WTC11 (cell line): ENCODE results near the gene RASAL2. TPM values are rescaled to one million over a fixed set of nuclear protein-coding genes. Genes with fewer than 3 reads are reported as not detected.
A peak's percentile ranks its signal among the peaks of the same experiment; 100 is the strongest.

Source experiments
- ATAC-seq: fragments of 200-7000 bp; cut with Tn5 transposase; 2 replicates; pipeline ENCODE4 v1.10.0; 2021; ENCODE audit warnings: mild to moderate bottlenecking, moderate library complexity
- CTCF ChIA-PET: fragments of 300-600 bp; sonication (Branson Sonifier 250); formaldehyde crosslinking; loops from one replicate; lab custom pipeline; 2021; ENCODE audit warnings: antibody characterized with exemption; lab: Charles Lee
- POLR2A ChIA-PET: fragments of 350-600 bp; sonication (Branson Sonifier 250); formaldehyde crosslinking; loops from one replicate; lab custom pipeline; 2021; ENCODE audit warnings: antibody characterized with exemption; lab: Charles Lee
- DNase-seq: peaks from one replicate; pipeline ENCODE4 v3.0.0; 2021; ENCODE audit warnings: low spot score
- H3K27ac Mint-ChIP-seq: 2 replicates; pipeline ENCODE4 v1.8.0; 2021; ENCODE audit warnings: mixed read lengths
- H3K27me3 Mint-ChIP-seq: 2 replicates; pipeline ENCODE4 v1.8.0; 2021; ENCODE audit warnings: low read depth, mild to moderate bottlenecking, moderate library complexity, mixed read lengths
- H3K36me3 Mint-ChIP-seq: 2 replicates; pipeline ENCODE4 v1.8.0; 2021; ENCODE audit warnings: mixed read lengths
- H3K4me1 Mint-ChIP-seq: 2 replicates; pipeline ENCODE4 v1.8.0; 2022; ENCODE audit warnings: mixed read lengths
- H3K4me3 Mint-ChIP-seq: 2 replicates; pipeline ENCODE4 v1.8.0; 2021; ENCODE audit warnings: mild to moderate bottlenecking, moderate library complexity, mixed read lengths
- H3K9me3 Mint-ChIP-seq: 2 replicates; pipeline ENCODE4 v1.8.0; 2021; ENCODE audit warnings: mixed read lengths
- ATF1 ChIP-seq: sonication (generic); formaldehyde crosslinking; IDR thresholded peaks from 2 replicates; pipeline ENCODE4 v1.8.1; 2023; ENCODE audit warnings: mild to moderate bottlenecking, moderate library complexity, missing genetic modification reagents
- CTCF ChIP-seq: fragments of 200-600 bp; IDR thresholded peaks from 2 replicates; pipeline ENCODE4 v1.8.0; 2022; ENCODE audit warnings: antibody characterized with exemption
- ERG ChIP-seq: fragments of 250-450 bp; sonication (Bioruptor Pico); IDR thresholded peaks from 2 replicates; pipeline ENCODE4 v1.8.0; 2021; ENCODE audit warnings: mild to moderate bottlenecking
- FOXK1 ChIP-seq: sonication (generic); formaldehyde crosslinking; IDR thresholded peaks from 2 replicates; pipeline ENCODE4 v1.8.0; 2022; ENCODE audit warnings: mild to moderate bottlenecking, moderate library complexity, missing genetic modification reagents
- KAT7 ChIP-seq: sonication (generic); formaldehyde crosslinking; IDR thresholded peaks from 2 replicates; pipeline ENCODE4 v1.8.1; 2023; ENCODE audit warnings: missing genetic modification reagents, mild to moderate bottlenecking, borderline replicate concordance
- MAX ChIP-seq: sonication (generic); formaldehyde crosslinking; IDR thresholded peaks from 2 replicates; pipeline ENCODE4 v1.8.0; 2022; ENCODE audit warnings: mild to moderate bottlenecking, missing genetic modification reagents
- NR1H2 ChIP-seq: sonication (generic); formaldehyde crosslinking; IDR thresholded peaks from 2 replicates; pipeline ENCODE4 v1.9.0; 2021; ENCODE audit warnings: mild to moderate bottlenecking, moderate library complexity, missing genetic modification reagents
- NR3C1 ChIP-seq: sonication (generic); formaldehyde crosslinking; conservative IDR thresholded peaks from 2 replicates; pipeline ENCODE4 v1.8.1; 2023; ENCODE audit warnings: low read depth, mild to moderate bottlenecking, missing genetic modification reagents
- PRDM15 ChIP-seq: sonication (generic); formaldehyde crosslinking; IDR thresholded peaks from 2 replicates; pipeline ENCODE4 v1.8.0; 2022; ENCODE audit warnings: missing genetic modification reagents
- SMAD3 ChIP-seq: sonication (generic); formaldehyde crosslinking; IDR thresholded peaks from 2 replicates; pipeline ENCODE4 v1.8.0; 2022; ENCODE audit warnings: missing genetic modification reagents, mild to moderate bottlenecking, borderline replicate concordance
- SMAD4 ChIP-seq: sonication (generic); formaldehyde crosslinking; IDR thresholded peaks from 2 replicates; pipeline ENCODE4 v1.8.0; 2022; ENCODE audit warnings: mild to moderate bottlenecking, missing genetic modification reagents
- TCF7 ChIP-seq: sonication (generic); formaldehyde crosslinking; IDR thresholded peaks from 2 replicates; pipeline ENCODE4 v1.8.0; 2022; ENCODE audit warnings: mild to moderate bottlenecking, low read depth, missing genetic modification reagents, moderate library complexity
- TEAD1 ChIP-seq: sonication (generic); formaldehyde crosslinking; IDR thresholded peaks from 2 replicates; pipeline ENCODE4 v1.8.0; 2022; ENCODE audit warnings: mild to moderate bottlenecking, missing genetic modification reagents
- TEAD4 ChIP-seq: sonication (generic); formaldehyde crosslinking; IDR thresholded peaks from 2 replicates; pipeline ENCODE4 v1.8.0; 2022; ENCODE audit warnings: mild to moderate bottlenecking, missing genetic modification reagents
- TP53 ChIP-seq: sonication (generic); formaldehyde crosslinking; IDR thresholded peaks from 2 replicates; pipeline ENCODE4 v1.8.1; 2023; ENCODE audit warnings: mild to moderate bottlenecking, missing genetic modification reagents
- ZBTB43 ChIP-seq: sonication (generic); formaldehyde crosslinking; IDR thresholded peaks from 2 replicates; pipeline ENCODE4 v1.8.1; 2023; ENCODE audit warnings: mild to moderate bottlenecking, missing genetic modification reagents
- ZNF138 ChIP-seq: sonication (generic); formaldehyde crosslinking; conservative IDR thresholded peaks from 2 replicates; pipeline ENCODE4 v1.8.1; 2022; ENCODE audit warnings: mild to moderate bottlenecking, moderate library complexity, missing genetic modification reagents
- ZNF232 ChIP-seq: sonication (generic); formaldehyde crosslinking; IDR thresholded peaks from 2 replicates; pipeline ENCODE4 v1.8.0; 2022; ENCODE audit warnings: mild to moderate bottlenecking, missing genetic modification reagents
- ZNF396 ChIP-seq: fragments of 250-450 bp; sonication (Bioruptor Pico); IDR thresholded peaks from 2 replicates; pipeline ENCODE4 v1.8.0; 2021; ENCODE audit warnings: mild to moderate bottlenecking, moderate library complexity, borderline replicate concordance
- ZNF425 ChIP-seq: fragments of 250-450 bp; sonication (Bioruptor Pico); conservative IDR thresholded peaks from 2 replicates; pipeline ENCODE4 v1.9.0; 2021; ENCODE audit warnings: mild to moderate bottlenecking
- total RNA-seq: library from RNA; stranded (reverse); gene quantifications from 3 replicates; pipeline ENCODE4 v1.2.3, GENCODE V29; 2021

RASAL2 gene
- total RNA-seq, 1 experiment from 2014 or later, result 29.5 TPM

GRCh38 chr1:178308438-178308837 lies 214.5 kb downstream of the RASAL2 start:
- DNase-seq (no peak), ATAC-seq (peak; percentile 25; the same call in 1 of the 2 replicates)
- H3K36me3 Mint-ChIP-seq, result peaks cover 7% of the 10 kb centered on the region
- TF ChIP-seq SMAD3 (CRISPR knock-in tag), result no peak
- no peak for TF ChIP-seq ZBTB43 (CRISPR knock-in tag)
- TF ChIP-seq ZNF232, result no peak
- TF ChIP-seq KAT7 (CRISPR knock-in tag), result no peak
- TF ChIP-seq TEAD1, result no peak
- TF ChIP-seq PRDM15 (CRISPR knock-in tag), result no peak
- TF ChIP-seq ZNF396 (CRISPR knock-in tag), result no peak
- no peak for TF ChIP-seq TP53 (CRISPR knock-in tag)
- TF ChIP-seq NR1H2 (CRISPR knock-in tag), result no peak
- no peak for TF ChIP-seq TEAD4 (CRISPR knock-in tag)
- no peak for TF ChIP-seq MAX (CRISPR knock-in tag)
- H3K4me3 Mint-ChIP-seq, result no peak overlapping the region
- peaks cover 7% of the 10 kb centered on the region for H3K9me3 Mint-ChIP-seq
- CTCF ChIA-PET, result interaction anchor here (0.7 to 4.2 kb wide), 4 partner anchors 8 to 276 kb away, joined by 3 to 48 read pairs (median 4); partner anchors contain the start of gene RASAL2
- H3K27me3 Mint-ChIP-seq, result no peaks in the 10 kb centered on the region
- no peak overlapping the region for H3K27ac Mint-ChIP-seq
- POLR2A ChIA-PET, result interaction anchor here (0.6 kb wide), 1 partner anchor 465 kb away, joined by 4 read pairs; no protein-coding TSS in a partner anchor
- peaks cover 31% of the 10 kb centered on the region for H3K4me1 Mint-ChIP-seq

- TF ChIP-seq CTCF (peak; percentile 59; the same call in 1 of the 2 replicates), TCF7 (CRISPR knock-in tag) (no peak)
- Mint-ChIP-seq H3K36me3 (peaks cover 2% of the 10 kb centered on the region), H3K4me1 (peaks cover 16% of the 10 kb centered on the region), H3K27me3 (no peaks in the 10 kb centered on the region), H3K4me3 (no peak overlapping the region), H3K27ac (peak overlapping the region; percentile 73; the same call in 1 of the 2 replicates), H3K9me3 (peaks cover 6% of the 10 kb centered on the region)
- POLR2A ChIA-PET, result no interaction called here
- CTCF ChIA-PET, result interaction anchor here (0.6 to 4.3 kb wide), 25 partner anchors 9 to 1280 kb away, joined by 3 to 48 read pairs (median 4); no protein-coding TSS in a partner anchor
- ATAC-seq (peak; percentile 88), DNase-seq (no peak)
Measured at GRCh38 chr1:178310685-178311105, 216.8 kb downstream of the RASAL2 start.

- no peaks in the 10 kb centered on the region for H3K36me3 Mint-ChIP-seq
- ATAC-seq (no peak), DNase-seq (no peak)
- no peak overlapping the region for H3K4me3 Mint-ChIP-seq
- CTCF ChIA-PET, result interaction anchor here (0.5 to 4.3 kb wide), 18 partner anchors 11 to 1280 kb away, joined by 3 to 48 read pairs (median 4); no protein-coding TSS in a partner anchor
- H3K27me3 Mint-ChIP-seq, result no peaks in the 10 kb centered on the region
- POLR2A ChIA-PET, result interaction anchor here (0.6 kb wide), 2 partner anchors 137 to 182 kb away, joined by 3 to 4 read pairs; no protein-coding TSS in a partner anchor
- peak overlapping the region; percentile 73; the same call in 1 of the 2 replicates for H3K27ac Mint-ChIP-seq
- peaks cover 16% of the 10 kb centered on the region for H3K4me1 Mint-ChIP-seq
- peaks cover 4% of the 10 kb centered on the region; the same call in 1 of the 2 replicates for H3K9me3 Mint-ChIP-seq
- TF ChIP-seq SMAD4 (CRISPR knock-in tag) (no peak), ZNF425 (no peak), ZNF138 (CRISPR knock-in tag) (no peak), NR3C1 (CRISPR knock-in tag) (no peak), FOXK1 (CRISPR knock-in tag) (no peak), TP53 (CRISPR knock-in tag) (no peak), ATF1 (no peak), ZBTB43 (CRISPR knock-in tag) (no peak), ERG (no peak)
Measured at GRCh38 chr1:178311164-178311563, 217.3 kb downstream of the RASAL2 start.
